Measurements from ENCODE around the gene NPAP1.

- TF ChIP-seq CTCF (IDR thresholded peaks at IDR 0.05; ENCODE audit: low read length) (no peak), EZH2 (optimal IDR thresholded peaks at IDR 0.05; ENCODE audit: low read depth, low read length) (no peak)
Measured at GRCh38 chr15:24684313-24684712, 8.7 kb downstream of the NPAP1 start.

Data from MM.1S (cell line).